Measurements from ENCODE around the gene LEO1.

LEO1 gene

DNA sequence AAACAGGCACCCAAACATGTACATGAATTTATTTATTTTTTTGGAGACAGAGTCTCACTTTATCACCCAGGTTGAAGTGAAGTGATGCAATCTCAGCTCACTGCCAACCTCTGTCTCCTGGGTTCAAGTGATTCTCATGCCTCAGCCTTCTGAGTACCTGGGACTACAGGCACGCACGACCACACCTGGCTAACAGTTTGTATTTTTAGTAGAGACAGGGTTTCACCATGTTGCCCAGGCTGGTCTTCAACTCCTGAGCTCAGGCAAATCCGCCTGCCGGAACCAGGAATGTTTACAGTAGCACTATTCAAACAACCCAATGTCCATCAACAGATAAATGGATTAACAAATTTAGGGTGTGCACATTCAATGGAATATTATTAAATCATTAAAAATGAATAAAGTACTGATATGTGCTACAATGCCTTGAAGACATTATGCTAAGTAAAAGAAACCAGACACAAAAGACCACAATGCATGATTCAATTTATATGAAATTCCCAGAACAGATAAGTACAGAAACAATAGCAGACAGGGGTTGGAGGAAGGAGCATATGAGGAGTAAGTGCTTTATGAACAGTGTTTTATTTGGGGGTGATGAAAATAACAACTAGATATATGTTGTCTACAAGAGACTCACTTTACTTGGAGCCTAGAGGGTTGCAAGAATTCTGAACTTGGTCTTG is 1.3 kb downstream of the LEO1 start:
- Histone ChIP-seq H2BK120ac (ENCODE audit: low read depth, low read length) (no peak overlapping the region), H2AK5ac (ENCODE audit: low read length, severe bottlenecking) (no peak overlapping the region), H3K9ac (ENCODE audit: low read length) (peak overlapping the region; percentile 93), H3K18ac (ENCODE audit: low read depth in 1 of 2, low read length in 2 of 2) (no peak overlapping the region), H3K9me3 (ENCODE audit: control insufficient read depth, low read length) (peaks cover 5% of the 10 kb centered on the region), H4K91ac (ENCODE audit: low read length) (no peak overlapping the region), H2BK5ac (ENCODE audit: low read depth, low read length, poor library complexity, severe bottlenecking) (no peak overlapping the region), H2BK12ac (ENCODE audit: low read length in 2 of 2) (no peak overlapping the region), H4K8ac (ENCODE audit: low read length) (no peak overlapping the region), H3K4me1 (ENCODE audit: control insufficient read depth, insufficient read depth, low read depth, low read length) (peaks cover 4% of the 10 kb centered on the region), H2BK15ac (ENCODE audit: low read depth, poor library complexity, severe bottlenecking) (no peak overlapping the region), H3K23ac (ENCODE audit: low read length in 2 of 2) (no peak overlapping the region), H3K14ac (ENCODE audit: low read length in 2 of 2) (no peak overlapping the region), H3K79me1 (replicated peaks; ENCODE audit: low read length, poor library complexity, severe bottlenecking) (peaks cover 11% of the 10 kb centered on the region), H2AFZ (ENCODE audit: low read depth, low read length) (no peak overlapping the region), H3K4ac (ENCODE audit: low read depth in 1 of 2, low read length in 2 of 2) (no peak overlapping the region), H3K27me3 (ENCODE audit: control insufficient read depth in 1 of 2, insufficient read depth in 1 of 2, low read length in 2 of 2) (no peaks in the 10 kb centered on the region), H3K27ac (ENCODE audit: low read length, poor library complexity, severe bottlenecking) (no peak overlapping the region), H3K4me2 (ENCODE audit: low read length, poor library complexity, severe bottlenecking) (peak overlapping the region; percentile 51), H3K36me3 (ENCODE audit: control insufficient read depth in 1 of 2, insufficient read depth in 2 of 2, low read depth in 1 of 2, low read length in 2 of 2) (peaks cover 0 to 6% of the 10 kb centered on the region in 2 experiments), H3K4me3 (ENCODE audit: insufficient read depth in 1 of 2, low read depth in 1 of 2, low read length in 2 of 2) (peak overlapping the region in 1 of 2 experiments; percentile 90)
- DNase-seq, result peak; percentile 13
- WGBS, result 93% methylated on average over 2 of the region's 4 CpGs

DNA sequence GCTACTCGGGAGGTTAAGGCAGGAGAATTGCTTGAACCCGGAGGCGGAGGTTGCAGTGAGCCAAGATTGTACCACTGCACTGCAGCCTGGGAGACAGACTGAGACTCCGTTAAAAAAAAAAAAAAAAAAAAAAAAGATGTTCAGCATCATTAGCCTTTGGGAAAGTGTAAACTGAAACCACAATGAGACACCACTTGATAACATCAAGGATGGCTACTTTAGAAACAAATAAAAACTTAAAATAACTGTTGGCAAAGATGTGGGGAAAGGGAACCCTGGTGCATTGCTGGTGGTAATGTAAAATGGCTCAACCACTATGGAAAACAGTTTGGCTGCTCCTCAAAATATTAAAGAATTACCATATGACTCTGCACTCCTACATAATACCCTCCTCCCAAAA is 1.9 kb downstream of the LEO1 start:
- H3K79me1 ChIP-seq (replicated peaks; ENCODE audit: low read length, poor library complexity, severe bottlenecking), result peaks cover 15% of the 10 kb centered on the region
- H3K4me2 ChIP-seq (ENCODE audit: low read length, poor library complexity, severe bottlenecking), result no peak overlapping the region
- H3K4ac ChIP-seq (ENCODE audit: low read depth in 1 of 2, low read length in 2 of 2), result no peak overlapping the region
- H3K36me3 ChIP-seq (ENCODE audit: control insufficient read depth in 1 of 2, insufficient read depth in 2 of 2, low read depth in 1 of 2, low read length in 2 of 2), result peaks cover 0 to 11% of the 10 kb centered on the region in 2 experiments
- no peak overlapping the region for H2BK12ac ChIP-seq (ENCODE audit: low read length in 2 of 2)
- H2BK5ac ChIP-seq (ENCODE audit: low read depth, low read length, poor library complexity, severe bottlenecking), result no peak overlapping the region
- no peak overlapping the region for H2AK5ac ChIP-seq (ENCODE audit: low read length, severe bottlenecking)
- no peak overlapping the region for H2BK15ac ChIP-seq (ENCODE audit: low read depth, poor library complexity, severe bottlenecking)
- WGBS, result 93% methylated on average over 3 of the region's 4 CpGs
- peaks cover 4% of the 10 kb centered on the region for H3K4me1 ChIP-seq (ENCODE audit: control insufficient read depth, insufficient read depth, low read depth, low read length)
- no peak overlapping the region for H4K91ac ChIP-seq (ENCODE audit: low read length)
- peak overlapping the region in 1 of 2 experiments; percentile 90 for H3K4me3 ChIP-seq (ENCODE audit: insufficient read depth in 1 of 2, low read depth in 1 of 2, low read length in 2 of 2)
- peak overlapping the region; percentile 93 for H3K9ac ChIP-seq (ENCODE audit: low read length)
- H4K8ac ChIP-seq (ENCODE audit: low read length), result no peak overlapping the region
- H3K18ac ChIP-seq (ENCODE audit: low read depth in 1 of 2, low read length in 2 of 2), result no peak overlapping the region
- no peak overlapping the region for H2AFZ ChIP-seq (ENCODE audit: low read depth, low read length)
- no peak overlapping the region for H2BK120ac ChIP-seq (ENCODE audit: low read depth, low read length)
- H3K9me3 ChIP-seq (ENCODE audit: control insufficient read depth, low read length), result peaks cover 5% of the 10 kb centered on the region
- no peak overlapping the region for H3K14ac ChIP-seq (ENCODE audit: low read length in 2 of 2)
- H3K27ac ChIP-seq (ENCODE audit: low read length, poor library complexity, severe bottlenecking), result no peak overlapping the region
- no peak overlapping the region for H3K23ac ChIP-seq (ENCODE audit: low read length in 2 of 2)
- H3K27me3 ChIP-seq (ENCODE audit: control insufficient read depth in 1 of 2, insufficient read depth in 1 of 2, low read length in 2 of 2), result no peaks in the 10 kb centered on the region
- peak; percentile 50 for DNase-seq

DNA sequence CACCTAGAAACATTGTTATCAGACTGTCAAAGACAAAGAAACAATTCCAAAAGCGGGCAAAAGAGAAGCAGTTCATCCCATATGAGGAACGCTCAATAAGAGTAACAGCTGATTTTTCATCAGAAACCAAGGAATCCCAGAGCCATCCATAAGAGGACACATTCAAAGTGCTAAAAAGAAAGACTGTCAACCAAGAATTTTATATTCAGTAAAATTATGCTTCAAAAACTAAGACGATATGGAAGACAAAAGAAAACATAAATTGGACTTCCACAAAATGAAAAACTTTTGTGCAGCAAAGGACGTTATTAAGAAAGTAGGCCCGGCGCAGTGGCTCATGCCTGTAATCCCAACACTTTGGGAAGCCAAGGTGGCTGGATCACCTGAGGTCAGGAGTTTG is 4.0 kb downstream of the LEO1 start:
- peaks cover 19% of the 10 kb centered on the region for H3K79me1 ChIP-seq (replicated peaks; ENCODE audit: low read length, poor library complexity, severe bottlenecking)
- H3K4me3 ChIP-seq (ENCODE audit: insufficient read depth in 1 of 2, low read depth in 1 of 2, low read length in 2 of 2), result no peak overlapping the region
- no peak overlapping the region for H3K23ac ChIP-seq (ENCODE audit: low read length in 2 of 2)
- peaks cover 0 to 17% of the 10 kb centered on the region in 2 experiments for H3K36me3 ChIP-seq (ENCODE audit: control insufficient read depth in 1 of 2, insufficient read depth in 2 of 2, low read depth in 1 of 2, low read length in 2 of 2)
- no peak overlapping the region for H2BK15ac ChIP-seq (ENCODE audit: low read depth, poor library complexity, severe bottlenecking)
- DNase-seq, result no peak
- H4K91ac ChIP-seq (ENCODE audit: low read length), result no peak overlapping the region
- no peak overlapping the region for H3K27ac ChIP-seq (ENCODE audit: low read length, poor library complexity, severe bottlenecking)
- no peak overlapping the region for H3K18ac ChIP-seq (ENCODE audit: low read depth in 1 of 2, low read length in 2 of 2)
- no peak overlapping the region for H3K4me2 ChIP-seq (ENCODE audit: low read length, poor library complexity, severe bottlenecking)
- H3K9ac ChIP-seq (ENCODE audit: low read length), result no peak overlapping the region
- H4K8ac ChIP-seq (ENCODE audit: low read length), result no peak overlapping the region
- 89% methylated on average over 6 of the region's 6 CpGs for WGBS
- no peak overlapping the region for H2AFZ ChIP-seq (ENCODE audit: low read depth, low read length)
- no peak overlapping the region for H2BK5ac ChIP-seq (ENCODE audit: low read depth, low read length, poor library complexity, severe bottlenecking)
- H3K4me1 ChIP-seq (ENCODE audit: control insufficient read depth, insufficient read depth, low read depth, low read length), result peaks cover 2% of the 10 kb centered on the region
- no peak overlapping the region for H3K4ac ChIP-seq (ENCODE audit: low read depth in 1 of 2, low read length in 2 of 2)
- H2BK120ac ChIP-seq (ENCODE audit: low read depth, low read length), result no peak overlapping the region
- no peak overlapping the region for H3K14ac ChIP-seq (ENCODE audit: low read length in 2 of 2)
- no peak overlapping the region for H2BK12ac ChIP-seq (ENCODE audit: low read length in 2 of 2)
- no peaks in the 10 kb centered on the region for H3K27me3 ChIP-seq (ENCODE audit: control insufficient read depth in 1 of 2, insufficient read depth in 1 of 2, low read length in 2 of 2)
- H3K9me3 ChIP-seq (ENCODE audit: control insufficient read depth, low read length), result peaks cover 5% of the 10 kb centered on the region
- H2AK5ac ChIP-seq (ENCODE audit: low read length, severe bottlenecking), result no peak overlapping the region

DNA sequence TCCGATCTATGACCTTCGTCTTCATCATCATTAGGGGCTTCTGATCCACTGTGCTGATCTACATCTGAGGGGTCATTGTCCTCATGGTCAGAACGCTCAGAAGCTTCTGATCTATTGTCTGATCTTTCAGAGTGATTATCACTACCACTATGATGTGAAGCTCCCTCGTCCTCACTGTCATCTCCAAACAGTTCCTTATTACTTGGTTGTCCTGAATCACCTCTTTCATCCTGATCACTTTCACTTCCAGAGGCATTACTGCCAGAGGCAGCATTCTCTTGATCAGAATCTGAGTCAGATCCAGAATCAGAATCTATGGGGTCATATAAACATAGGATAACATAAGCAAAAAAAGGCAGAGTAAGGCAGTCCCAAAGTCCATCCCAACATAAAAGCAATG is 5.4 kb downstream of the LEO1 start:
- Histone ChIP-seq H3K27ac (ENCODE audit: low read length, poor library complexity, severe bottlenecking) (no peak overlapping the region), H3K79me1 (replicated peaks; ENCODE audit: low read length, poor library complexity, severe bottlenecking) (peaks cover 20% of the 10 kb centered on the region), H2AK5ac (ENCODE audit: low read length, severe bottlenecking) (no peak overlapping the region), H3K4me1 (ENCODE audit: control insufficient read depth, insufficient read depth, low read depth, low read length) (peaks cover 2% of the 10 kb centered on the region), H3K4ac (ENCODE audit: low read depth in 1 of 2, low read length in 2 of 2) (no peak overlapping the region), H3K14ac (ENCODE audit: low read length in 2 of 2) (no peak overlapping the region), H3K36me3 (ENCODE audit: control insufficient read depth in 1 of 2, insufficient read depth in 2 of 2, low read depth in 1 of 2, low read length in 2 of 2) (peaks cover 7 to 31% of the 10 kb centered on the region in 2 experiments), H2BK120ac (ENCODE audit: low read depth, low read length) (no peak overlapping the region), H2AFZ (ENCODE audit: low read depth, low read length) (no peak overlapping the region), H4K91ac (ENCODE audit: low read length) (no peak overlapping the region), H3K18ac (ENCODE audit: low read depth in 1 of 2, low read length in 2 of 2) (no peak overlapping the region), H3K4me3 (ENCODE audit: insufficient read depth in 1 of 2, low read depth in 1 of 2, low read length in 2 of 2) (no peak overlapping the region), H4K8ac (ENCODE audit: low read length) (no peak overlapping the region), H2BK15ac (ENCODE audit: low read depth, poor library complexity, severe bottlenecking) (no peak overlapping the region), H2BK5ac (ENCODE audit: low read depth, low read length, poor library complexity, severe bottlenecking) (no peak overlapping the region), H3K9ac (ENCODE audit: low read length) (no peak overlapping the region), H3K23ac (ENCODE audit: low read length in 2 of 2) (no peak overlapping the region), H2BK12ac (ENCODE audit: low read length in 2 of 2) (no peak overlapping the region), H3K4me2 (ENCODE audit: low read length, poor library complexity, severe bottlenecking) (no peak overlapping the region), H3K9me3 (ENCODE audit: control insufficient read depth, low read length) (peaks cover 5% of the 10 kb centered on the region), H3K27me3 (ENCODE audit: control insufficient read depth in 1 of 2, insufficient read depth in 1 of 2, low read length in 2 of 2) (no peaks in the 10 kb centered on the region)
- no peak for DNase-seq
- WGBS, result 100% methylated on average over 4 of the region's 4 CpGs
